ENCODE results near the gene PRKN. TPM values are rescaled to one million over a fixed set of nuclear protein-coding genes. Genes with fewer than 3 reads are reported as not detected.

Gene PRKN
- total RNA-seq, 1 donor from 2014 or later = 2.6 TPM

GRCh38 chr6:162069995-162070394 lies 657.6 kb downstream of the PRKN start:
- no peak for DNase-seq (ENCODE audit: low spot score in 2 of 2)
- intact Hi-C loops (cut with DNase I) = no loop called here
- H3K9me3 ChIP-seq = peaks cover 2 to 18% of the 10 kb centered on the region in 2 donors
- H3K36me3 ChIP-seq = no peaks in the 10 kb centered on the region
- H3K27me3 ChIP-seq = no peaks in the 10 kb centered on the region
- H3K4me3 ChIP-seq = no peak overlapping the region
- no peaks in the 10 kb centered on the region for H3K4me1 ChIP-seq
- no peak for TF ChIP-seq CTCF (IDR thresholded peaks at IDR 0.05)
- no peak overlapping the region for H3K27ac ChIP-seq

- Histone ChIP-seq H3K27ac (no peak overlapping the region), H3K9me3 (peaks cover 2 to 18% of the 10 kb centered on the region in 2 donors), H3K4me3 (no peak overlapping the region), H3K27me3 (no peaks in the 10 kb centered on the region), H3K36me3 (no peaks in the 10 kb centered on the region), H3K4me1 (no peaks in the 10 kb centered on the region)
- no peak for TF ChIP-seq CTCF (IDR thresholded peaks at IDR 0.05)
- DNase-seq (ENCODE audit: low spot score in 2 of 2) = no peak
- intact Hi-C loops (cut with DNase I) = no loop called here
Observed at GRCh38 chr6:162068340-162068739, 659.2 kb downstream of the PRKN start.

- Histone ChIP-seq H3K4me3 (no peak overlapping the region), H3K9me3 (peaks cover 2 to 6% of the 10 kb centered on the region in 2 donors), H3K27ac (no peak overlapping the region), H3K4me1 (peaks cover 0 to 4% of the 10 kb centered on the region in 2 donors), H3K36me3 (no peaks in the 10 kb centered on the region), H3K27me3 (no peaks in the 10 kb centered on the region)
- TF ChIP-seq CTCF (IDR thresholded peaks at IDR 0.05) = no peak
- no peak for DNase-seq (ENCODE audit: low spot score in 2 of 2)
- intact Hi-C loops (cut with DNase I) = no loop called here
Observed at GRCh38 chr6:162063666-162064065, 663.9 kb downstream of the PRKN start.

DNA sequence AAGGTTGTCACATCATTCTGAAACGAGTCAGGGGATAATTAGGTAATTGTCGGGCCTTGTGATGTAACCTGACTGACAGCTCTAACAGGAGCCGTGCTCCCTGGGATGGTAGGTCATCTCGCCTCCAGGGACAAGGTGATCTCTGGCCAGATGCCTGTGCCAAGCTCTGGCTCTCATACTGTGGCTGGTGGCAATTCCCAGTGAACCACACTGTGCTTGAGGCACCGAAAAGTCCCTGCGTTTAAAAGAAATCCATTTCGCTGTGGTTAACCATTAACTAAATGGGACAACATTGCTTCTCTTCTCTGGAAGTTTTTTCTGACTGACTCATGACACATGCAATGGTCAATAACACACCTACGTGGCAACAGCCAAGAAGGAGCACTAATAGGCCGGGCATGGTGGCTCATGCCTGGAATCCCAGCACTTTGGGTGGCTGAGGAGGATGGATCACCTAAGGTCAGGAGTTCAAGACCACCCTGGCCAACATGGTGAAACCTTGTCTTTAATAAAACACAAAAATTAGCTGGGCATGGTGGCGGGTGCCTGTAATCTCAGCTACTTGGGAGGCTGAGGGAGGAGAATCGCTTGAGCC lies 669.2 kb downstream of the PRKN start:
- intact Hi-C loops (cut with DNase I) = no loop called here
- Histone ChIP-seq H3K27ac (no peak overlapping the region), H3K36me3 (no peaks in the 10 kb centered on the region), H3K4me3 (no peak overlapping the region), H3K4me1 (peaks cover 0 to 4% of the 10 kb centered on the region in 2 donors), H3K9me3 (no peaks in the 10 kb centered on the region), H3K27me3 (no peaks in the 10 kb centered on the region)
- no peak for TF ChIP-seq CTCF (IDR thresholded peaks at IDR 0.05)
- DNase-seq (ENCODE audit: low spot score in 2 of 2) = no peak

DNA sequence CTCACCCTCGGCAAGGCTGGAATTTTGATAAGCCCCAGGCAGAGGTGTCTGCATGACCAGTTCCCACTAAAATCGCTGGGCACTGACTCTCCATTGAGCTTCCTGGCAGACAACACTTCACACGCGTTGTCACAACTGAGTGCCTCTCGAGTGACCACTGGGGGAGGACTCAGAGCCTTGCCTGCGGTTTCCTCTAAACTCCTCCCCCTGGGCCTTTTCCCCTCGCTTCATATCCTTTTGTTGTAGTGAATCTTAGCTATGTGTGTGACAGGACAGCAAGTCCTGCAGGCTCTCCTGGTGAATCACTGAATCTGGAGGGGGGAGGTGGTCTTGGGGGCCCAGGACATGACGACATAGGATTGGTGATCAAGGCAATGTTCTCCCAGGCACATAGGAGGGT lies 670.8 kb downstream of the PRKN start:
- Histone ChIP-seq H3K4me1 (peaks cover 0 to 4% of the 10 kb centered on the region in 2 donors), H3K27me3 (no peaks in the 10 kb centered on the region), H3K4me3 (peak overlapping the region in 1 of 2 donors; percentile 6), H3K36me3 (no peaks in the 10 kb centered on the region), H3K27ac (no peak overlapping the region), H3K9me3 (no peaks in the 10 kb centered on the region)
- intact Hi-C loops (cut with DNase I) = no loop called here
- DNase-seq (ENCODE audit: low spot score in 2 of 2) = no peak
- no peak for TF ChIP-seq CTCF (IDR thresholded peaks at IDR 0.05)

- Histone ChIP-seq H3K4me1 (no peaks in the 10 kb centered on the region), H3K27me3 (no peaks in the 10 kb centered on the region)
Observed at GRCh38 chr6:162056061-162056460, 671.5 kb downstream of the PRKN start.

More at GRCh38 chr6:162056061-162056460, 671.5 kb downstream of the PRKN start:
- Histone ChIP-seq H3K27ac (no peak overlapping the region), H3K9me3 (no peaks in the 10 kb centered on the region), H3K36me3 (no peaks in the 10 kb centered on the region), H3K4me3 (no peak overlapping the region)
- DNase-seq (ENCODE audit: low spot score in 2 of 2) = no peak
- TF ChIP-seq CTCF (IDR thresholded peaks at IDR 0.05) = no peak
- intact Hi-C loops (cut with DNase I) = no loop called here
